NB4 (cell line): ENCODE data around the gene FHIT.

ENCODE experiments used
- CTCF ChIP-seq: IDR thresholded peaks from one replicate; pipeline ENCODE4 v1.5.1; 2012; ENCODE audit warnings: low read depth, low read length
- MAX ChIP-seq: IDR thresholded peaks from 2 replicates; pipeline ENCODE4 v1.6.1; 2011; ENCODE audit warnings: low read depth, low read length
- MYC ChIP-seq: IDR thresholded peaks from 2 replicates; pipeline ENCODE4 v1.6.1; 2011; ENCODE audit warnings: low read depth, low read length
- POLR2A ChIP-seq: IDR thresholded peaks from 2 replicates; pipeline ENCODE4 v1.6.1; 2011; ENCODE audit warnings: mild to moderate bottlenecking; ENCODE audit not compliant: insufficient read length; ENCODE audit errors: extremely low read depth

- TF ChIP-seq CTCF: no peak
- TF ChIP-seq POLR2A: no peak
- TF ChIP-seq MAX: no peak
- no peak for TF ChIP-seq MYC
These were observed 352.9 kb downstream of the FHIT start for GRCh38 chr3:60898321-60898720.
